ENCODE measurements around the gene PXYLP1.

Gene PXYLP1

GRCh38 chr3:141271279-141272030, 39.8 kb downstream of the PXYLP1 start:
- no peaks in the 10 kb centered on the region for H3K79me1 ChIP-seq (replicated peaks; ENCODE audit: low read length, poor library complexity, severe bottlenecking)
- no peak overlapping the region for H2BK12ac ChIP-seq (ENCODE audit: low read length in 2 of 2)

DNA sequence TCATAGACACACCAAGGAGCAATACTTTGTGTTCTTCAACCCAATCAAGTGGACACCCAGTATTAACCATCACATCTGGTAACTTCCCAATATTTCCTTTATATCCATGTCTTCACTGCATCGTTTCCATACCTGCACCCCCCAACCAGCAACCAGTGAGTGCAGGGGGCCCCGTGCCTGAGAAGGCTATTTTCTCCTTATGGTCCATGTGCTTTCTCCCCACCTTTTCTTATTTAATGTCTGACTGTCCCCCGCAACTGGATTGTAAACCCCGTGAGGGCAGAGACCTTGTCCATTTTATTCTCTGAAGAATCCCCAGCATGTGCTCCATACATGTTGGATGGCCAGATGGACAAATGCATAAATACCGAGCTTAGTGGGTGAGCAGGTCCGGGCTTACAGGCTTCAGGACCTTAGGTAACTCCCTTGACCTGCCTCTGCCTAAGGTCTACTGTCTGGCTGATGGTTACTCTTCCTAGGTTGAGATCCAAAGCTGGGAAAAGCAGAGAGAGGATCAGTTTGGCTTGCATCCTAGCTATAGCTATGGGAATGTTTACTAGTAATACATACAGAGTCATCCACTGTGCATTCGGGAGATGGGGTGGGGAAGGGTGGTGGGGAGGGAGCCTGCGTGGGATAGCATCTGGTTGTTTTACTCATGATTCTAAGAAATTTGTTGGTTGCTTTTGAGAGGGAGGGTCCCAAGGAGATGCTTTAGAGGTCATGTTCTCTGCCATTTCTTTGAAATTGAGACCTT, 41.5 kb downstream of the PXYLP1 start:
- Histone ChIP-seq H3K4me1 (ENCODE audit: control insufficient read depth, insufficient read depth, low read depth, low read length) (peaks cover 4% of the 10 kb centered on the region), H3K9me3 (ENCODE audit: control insufficient read depth, low read length) (no peaks in the 10 kb centered on the region), H3K4me3 (ENCODE audit: insufficient read depth in 1 of 2, low read depth in 1 of 2, low read length in 2 of 2) (no peak overlapping the region), H2BK5ac (ENCODE audit: low read depth, low read length, poor library complexity, severe bottlenecking) (no peak overlapping the region), H2BK12ac (ENCODE audit: low read length in 2 of 2) (no peak overlapping the region), H3K36me3 (ENCODE audit: control insufficient read depth in 1 of 2, insufficient read depth in 2 of 2, low read depth in 1 of 2, low read length in 2 of 2) (peaks cover 0 to 12% of the 10 kb centered on the region in 2 experiments), H3K18ac (ENCODE audit: low read depth in 1 of 2, low read length in 2 of 2) (no peak overlapping the region), H3K27ac (ENCODE audit: low read length, poor library complexity, severe bottlenecking) (no peak overlapping the region), H4K91ac (ENCODE audit: low read length) (no peak overlapping the region), H2AK5ac (ENCODE audit: low read length, severe bottlenecking) (no peak overlapping the region), H3K9ac (ENCODE audit: low read length) (no peak overlapping the region), H2BK15ac (ENCODE audit: low read depth, poor library complexity, severe bottlenecking) (no peak overlapping the region), H3K14ac (ENCODE audit: low read length in 2 of 2) (no peak overlapping the region), H4K8ac (ENCODE audit: low read length) (no peak overlapping the region), H3K4me2 (ENCODE audit: low read length, poor library complexity, severe bottlenecking) (no peak overlapping the region), H2BK120ac (ENCODE audit: low read depth, low read length) (no peak overlapping the region), H3K23ac (ENCODE audit: low read length in 2 of 2) (no peak overlapping the region), H3K79me1 (replicated peaks; ENCODE audit: low read length, poor library complexity, severe bottlenecking) (no peaks in the 10 kb centered on the region), H3K4ac (ENCODE audit: low read depth in 1 of 2, low read length in 2 of 2) (no peak overlapping the region), H3K27me3 (ENCODE audit: control insufficient read depth in 1 of 2, insufficient read depth in 1 of 2, low read length in 2 of 2) (no peaks in the 10 kb centered on the region), H2AFZ (ENCODE audit: low read depth, low read length) (no peak overlapping the region)
- peak; percentile 25 for DNase-seq
- WGBS: 93% methylated on average over 8 of the region's 8 CpGs

More at GRCh38 chr3:141271279-141272030, 39.8 kb downstream of the PXYLP1 start:
- Histone ChIP-seq H3K14ac (ENCODE audit: low read length in 2 of 2) (no peak overlapping the region), H3K27me3 (ENCODE audit: control insufficient read depth in 1 of 2, insufficient read depth in 1 of 2, low read length in 2 of 2) (no peaks in the 10 kb centered on the region), H3K9me3 (ENCODE audit: control insufficient read depth, low read length) (no peaks in the 10 kb centered on the region), H4K8ac (ENCODE audit: low read length) (no peak overlapping the region), H3K9ac (ENCODE audit: low read length) (no peak overlapping the region), H3K4me2 (ENCODE audit: low read length, poor library complexity, severe bottlenecking) (no peak overlapping the region), H2BK5ac (ENCODE audit: low read depth, low read length, poor library complexity, severe bottlenecking) (no peak overlapping the region), H3K4ac (ENCODE audit: low read depth in 1 of 2, low read length in 2 of 2) (no peak overlapping the region), H2AK5ac (ENCODE audit: low read length, severe bottlenecking) (peak overlapping the region; percentile 13), H3K4me1 (ENCODE audit: control insufficient read depth, insufficient read depth, low read depth, low read length) (peaks cover 4% of the 10 kb centered on the region), H3K27ac (ENCODE audit: low read length, poor library complexity, severe bottlenecking) (no peak overlapping the region), H3K36me3 (ENCODE audit: control insufficient read depth in 1 of 2, insufficient read depth in 2 of 2, low read depth in 1 of 2, low read length in 2 of 2) (peaks cover 0 to 12% of the 10 kb centered on the region in 2 experiments), H2AFZ (ENCODE audit: low read depth, low read length) (no peak overlapping the region), H3K18ac (ENCODE audit: low read depth in 1 of 2, low read length in 2 of 2) (no peak overlapping the region), H2BK15ac (ENCODE audit: low read depth, poor library complexity, severe bottlenecking) (no peak overlapping the region), H3K23ac (ENCODE audit: low read length in 2 of 2) (no peak overlapping the region), H4K91ac (ENCODE audit: low read length) (no peak overlapping the region), H2BK120ac (ENCODE audit: low read depth, low read length) (no peak overlapping the region), H3K4me3 (ENCODE audit: insufficient read depth in 1 of 2, low read depth in 1 of 2, low read length in 2 of 2) (no peak overlapping the region)
- WGBS: 97% methylated on average over 4 of the region's 4 CpGs
- DNase-seq: no peak

- no peak overlapping the region for H3K18ac ChIP-seq (ENCODE audit: low read depth in 1 of 2, low read length in 2 of 2)
- no peak overlapping the region for H3K9ac ChIP-seq (ENCODE audit: low read length)
- H3K36me3 ChIP-seq (ENCODE audit: control insufficient read depth in 1 of 2, insufficient read depth in 2 of 2, low read depth in 1 of 2, low read length in 2 of 2): peaks cover 0 to 9% of the 10 kb centered on the region in 2 experiments
- no peak for DNase-seq
- H4K91ac ChIP-seq (ENCODE audit: low read length): no peak overlapping the region
- H3K27ac ChIP-seq (ENCODE audit: low read length, poor library complexity, severe bottlenecking): no peak overlapping the region
- H3K79me1 ChIP-seq (replicated peaks; ENCODE audit: low read length, poor library complexity, severe bottlenecking): no peaks in the 10 kb centered on the region
- peaks cover 7% of the 10 kb centered on the region for H3K4me1 ChIP-seq (ENCODE audit: control insufficient read depth, insufficient read depth, low read depth, low read length)
- no peak overlapping the region for H2AK5ac ChIP-seq (ENCODE audit: low read length, severe bottlenecking)
- H3K4ac ChIP-seq (ENCODE audit: low read depth in 1 of 2, low read length in 2 of 2): no peak overlapping the region
- no peak overlapping the region for H4K8ac ChIP-seq (ENCODE audit: low read length)
- 97% methylated on average over 15 of the region's 15 CpGs for WGBS
- no peaks in the 10 kb centered on the region for H3K27me3 ChIP-seq (ENCODE audit: control insufficient read depth in 1 of 2, insufficient read depth in 1 of 2, low read length in 2 of 2)
- H3K4me3 ChIP-seq (ENCODE audit: insufficient read depth in 1 of 2, low read depth in 1 of 2, low read length in 2 of 2): no peak overlapping the region
- peak overlapping the region in 1 of 2 experiments; percentile 53 for H3K14ac ChIP-seq (ENCODE audit: low read length in 2 of 2)
- H2BK15ac ChIP-seq (ENCODE audit: low read depth, poor library complexity, severe bottlenecking): no peak overlapping the region
- no peak overlapping the region for H2AFZ ChIP-seq (ENCODE audit: low read depth, low read length)
- no peaks in the 10 kb centered on the region for H3K9me3 ChIP-seq (ENCODE audit: control insufficient read depth, low read length)
- no peak overlapping the region for H2BK5ac ChIP-seq (ENCODE audit: low read depth, low read length, poor library complexity, severe bottlenecking)
- no peak overlapping the region for H3K23ac ChIP-seq (ENCODE audit: low read length in 2 of 2)
- H2BK120ac ChIP-seq (ENCODE audit: low read depth, low read length): no peak overlapping the region
- no peak overlapping the region for H3K4me2 ChIP-seq (ENCODE audit: low read length, poor library complexity, severe bottlenecking)
- H2BK12ac ChIP-seq (ENCODE audit: low read length in 2 of 2): no peak overlapping the region
Observed at GRCh38 chr3:141273700-141274410, 42.2 kb downstream of the PXYLP1 start.
